ENCODE measurements around the gene NUP210.

DNA sequence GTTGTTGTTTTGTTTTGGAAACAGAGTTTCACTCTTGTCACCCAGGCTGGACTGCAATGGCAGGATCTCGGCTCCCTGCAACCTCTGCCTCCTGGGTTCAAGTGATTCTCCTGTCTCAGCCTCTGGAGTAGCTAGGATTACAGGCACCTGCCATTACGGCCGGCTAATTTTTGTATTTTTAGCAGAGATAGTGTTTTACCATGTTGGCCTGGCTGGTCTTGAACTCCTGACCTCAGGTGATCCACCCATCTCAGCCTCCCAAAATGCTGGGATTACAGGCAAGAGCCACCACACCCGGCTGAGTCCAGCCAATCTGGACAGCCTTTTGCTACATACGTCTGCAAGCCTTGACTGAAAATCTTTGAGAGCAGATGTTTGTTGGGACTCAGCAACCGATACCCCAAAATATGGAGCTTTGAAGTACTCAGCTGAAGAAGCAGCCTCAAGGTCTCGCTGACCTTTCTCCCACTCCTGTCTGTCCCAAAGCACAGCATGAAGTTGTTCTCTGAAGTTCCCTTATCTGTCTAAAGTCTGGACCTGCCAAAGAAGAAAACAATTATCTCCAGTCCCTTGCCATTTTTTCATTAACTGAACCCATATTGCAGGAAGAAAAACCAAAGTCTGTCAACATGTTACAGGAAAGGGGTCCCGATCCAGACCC is 9.6 kb upstream of the NUP210 start:
- no peak for TF ChIP-seq CTCF (IDR thresholded peaks at IDR 0.05)
- no peak for TF ChIP-seq POLR2A (IDR thresholded peaks at IDR 0.05)
